HCT116 (cell line): Measurements from ENCODE around the gene PRM2.

ENCODE experiments used
- EZH2 ChIP-seq: fragments of 200-600 bp; sonication (generic); IDR thresholded peaks from 2 replicates; pipeline ENCODE4 v1.6.1; 2017; ENCODE audit warnings: antibody characterized with exemption, mixed run types
- EZH2phosphoT487 ChIP-seq: fragments of 200-600 bp; IDR thresholded peaks from 2 replicates; pipeline ENCODE4 v1.6.1; 2018; ENCODE audit warnings: antibody characterized with exemption, borderline replicate concordance
- FOSL1 ChIP-seq: IDR thresholded peaks from 2 replicates; pipeline ENCODE4 v1.6.1; 2012; ENCODE audit warnings: low read depth
- POLR2A ChIP-seq: IDR thresholded peaks from 2 replicates; pipeline ENCODE4 v1.7.0; 2011; ENCODE audit warnings: borderline replicate concordance; ENCODE audit not compliant: insufficient read depth, insufficient read length; ENCODE audit errors: extremely low read depth
- POLR2AphosphoS5 ChIP-seq: IDR thresholded peaks from 2 replicates; pipeline ENCODE4 v1.6.1; 2011; ENCODE audit warnings: mild to moderate bottlenecking, low read depth, low read length, moderate library complexity
- SIN3A ChIP-seq: IDR thresholded peaks from 2 replicates; pipeline ENCODE4 v1.6.1; 2012; ENCODE audit warnings: low read depth
- SP1 ChIP-seq: IDR thresholded peaks from 2 replicates; pipeline ENCODE4 v1.6.1; 2012; ENCODE audit warnings: low read depth
- ZNF274 ChIP-seq: fragments of 200-500 bp; sonication (Bioruptor generic); IDR thresholded peaks from 2 replicates; pipeline ENCODE4 v1.6.1; 2014; ENCODE audit warnings: mild to moderate bottlenecking, low read depth, low read length, inconsistent platforms
- TF ChIP-seq, protein P1 (sequence below), 3 experiments: fragments of 200-600 bp in 1 of 3; sonication (generic) in 1 of 3; IDR thresholded peaks in 2 of 3; conservative IDR thresholded peaks in 1 of 3; 2 replicates each; pipeline ENCODE4 v1.5.1; 2012 to 2017; ENCODE audit warnings: low read depth in 2 of 3, low read length in 2 of 3, antibody characterized with exemption in 1 of 3, borderline replicate concordance in 1 of 3, control low read depth in 1 of 3, mild to moderate bottlenecking in 1 of 3, mixed read lengths in 1 of 3, mixed run types in 1 of 3, moderate library complexity in 1 of 3; ENCODE audit not compliant: insufficient read depth in 1 of 3

DNA sequence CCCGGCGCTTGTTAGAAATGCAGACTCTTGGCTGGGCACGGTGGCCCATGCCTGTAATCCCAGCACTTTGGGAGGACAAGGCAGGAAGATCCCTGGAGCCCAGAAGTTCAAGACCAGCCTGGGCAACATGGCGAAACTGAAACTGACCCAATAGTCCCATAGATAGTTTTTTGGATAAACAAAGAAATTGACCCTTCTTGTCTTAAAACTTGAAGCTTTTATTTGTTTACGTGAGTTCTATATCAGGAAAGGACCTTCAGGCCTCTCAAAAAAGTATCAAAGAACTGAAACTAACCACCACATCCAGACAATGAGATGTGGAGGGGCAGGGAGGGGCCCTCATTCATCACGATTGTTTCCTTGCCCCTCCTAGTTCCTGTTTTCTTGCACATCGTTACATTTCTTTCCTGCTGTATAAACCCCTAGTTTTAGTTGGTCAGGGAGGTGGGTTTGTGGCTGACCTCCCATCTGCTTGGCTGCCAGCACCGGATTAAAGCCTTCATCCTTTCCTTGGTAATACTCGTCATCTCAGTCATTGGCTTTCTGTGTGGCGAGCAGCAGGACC is 34.8 kb upstream of the PRM2 start:
- TF ChIP-seq FOSL1 (no peak), ZNF274 (no peak), POLR2A (no peak), SP1 (no peak), SIN3A (no peak), EZH2phosphoT487 (no peak), EZH2 (no peak), POLR2AphosphoS5 (no peak)
- TF ChIP-seq, protein P1, sequence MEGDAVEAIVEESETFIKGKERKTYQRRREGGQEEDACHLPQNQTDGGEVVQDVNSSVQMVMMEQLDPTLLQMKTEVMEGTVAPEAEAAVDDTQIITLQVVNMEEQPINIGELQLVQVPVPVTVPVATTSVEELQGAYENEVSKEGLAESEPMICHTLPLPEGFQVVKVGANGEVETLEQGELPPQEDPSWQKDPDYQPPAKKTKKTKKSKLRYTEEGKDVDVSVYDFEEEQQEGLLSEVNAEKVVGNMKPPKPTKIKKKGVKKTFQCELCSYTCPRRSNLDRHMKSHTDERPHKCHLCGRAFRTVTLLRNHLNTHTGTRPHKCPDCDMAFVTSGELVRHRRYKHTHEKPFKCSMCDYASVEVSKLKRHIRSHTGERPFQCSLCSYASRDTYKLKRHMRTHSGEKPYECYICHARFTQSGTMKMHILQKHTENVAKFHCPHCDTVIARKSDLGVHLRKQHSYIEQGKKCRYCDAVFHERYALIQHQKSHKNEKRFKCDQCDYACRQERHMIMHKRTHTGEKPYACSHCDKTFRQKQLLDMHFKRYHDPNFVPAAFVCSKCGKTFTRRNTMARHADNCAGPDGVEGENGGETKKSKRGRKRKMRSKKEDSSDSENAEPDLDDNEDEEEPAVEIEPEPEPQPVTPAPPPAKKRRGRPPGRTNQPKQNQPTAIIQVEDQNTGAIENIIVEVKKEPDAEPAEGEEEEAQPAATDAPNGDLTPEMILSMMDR (IDR thresholded peaks at IDR 0.05 in 2 of 3, conservative IDR thresholded peaks at IDR 0.05 in 1 of 3; ENCODE audit: borderline replicate concordance in 1 of 3, insufficient read depth in 1 of 3, low read depth in 2 of 3, low read length in 2 of 3), result no peak
